ENCODE data around the gene FAT1.

DNA sequence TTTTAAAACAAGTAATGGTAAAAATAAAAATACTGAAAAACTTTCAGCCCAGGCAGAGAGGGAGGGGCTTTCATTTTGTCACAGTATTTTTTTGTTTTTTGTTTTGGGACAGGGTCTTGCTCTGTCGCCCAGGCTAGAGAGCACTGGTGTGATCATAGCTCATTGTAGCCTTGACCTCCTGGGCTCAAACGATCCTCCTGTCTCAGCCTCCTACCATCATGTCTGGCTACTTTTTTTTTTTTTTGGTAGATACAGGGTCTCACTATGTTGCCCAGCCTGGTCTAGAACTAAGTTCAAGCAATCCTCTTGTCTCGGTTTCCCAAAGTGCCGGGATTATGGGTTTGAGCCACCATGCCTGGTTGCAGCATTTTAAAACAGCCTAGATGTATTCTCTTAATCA lies 40.8 kb upstream of the FAT1 start:
- TF ChIP-seq RAD21 (CRISPR knock-in tag; conservative IDR thresholded peaks at IDR 0.05 in 1 of 2, IDR thresholded peaks at IDR 0.05 in 1 of 2): no peak
- TF ChIP-seq, protein P1, sequence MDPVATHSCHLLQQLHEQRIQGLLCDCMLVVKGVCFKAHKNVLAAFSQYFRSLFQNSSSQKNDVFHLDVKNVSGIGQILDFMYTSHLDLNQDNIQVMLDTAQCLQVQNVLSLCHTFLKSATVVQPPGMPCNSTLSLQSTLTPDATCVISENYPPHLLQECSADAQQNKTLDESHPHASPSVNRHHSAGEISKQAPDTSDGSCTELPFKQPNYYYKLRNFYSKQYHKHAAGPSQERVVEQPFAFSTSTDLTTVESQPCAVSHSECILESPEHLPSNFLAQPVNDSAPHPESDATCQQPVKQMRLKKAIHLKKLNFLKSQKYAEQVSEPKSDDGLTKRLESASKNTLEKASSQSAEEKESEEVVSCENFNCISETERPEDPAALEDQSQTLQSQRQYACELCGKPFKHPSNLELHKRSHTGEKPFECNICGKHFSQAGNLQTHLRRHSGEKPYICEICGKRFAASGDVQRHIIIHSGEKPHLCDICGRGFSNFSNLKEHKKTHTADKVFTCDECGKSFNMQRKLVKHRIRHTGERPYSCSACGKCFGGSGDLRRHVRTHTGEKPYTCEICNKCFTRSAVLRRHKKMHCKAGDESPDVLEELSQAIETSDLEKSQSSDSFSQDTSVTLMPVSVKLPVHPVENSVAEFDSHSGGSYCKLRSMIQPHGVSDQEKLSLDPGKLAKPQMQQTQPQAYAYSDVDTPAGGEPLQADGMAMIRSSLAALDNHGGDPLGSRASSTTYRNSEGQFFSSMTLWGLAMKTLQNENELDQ (CRISPR knock-in tag; IDR thresholded peaks at IDR 0.05; ENCODE audit: borderline replicate concordance): no peak
- TF ChIP-seq ZNF696 (CRISPR knock-in tag; conservative IDR thresholded peaks at IDR 0.05): no peak
- no peak for TF ChIP-seq POLR2AphosphoS2 (IDR thresholded peaks at IDR 0.05; ENCODE audit: low read length)
- TF ChIP-seq MTA2 (IDR thresholded peaks at IDR 0.05; ENCODE audit: low read depth): no peak
- no peak for TF ChIP-seq CBFA2T3 (IDR thresholded peaks at IDR 0.05)
- TF ChIP-seq TEAD4 (IDR thresholded peaks at IDR 0.05; ENCODE audit: low read length): no peak
- TF ChIP-seq TEAD4 (CRISPR knock-in tag; IDR thresholded peaks at IDR 0.05; ENCODE audit: borderline replicate concordance): no peak
- TF ChIP-seq ZFX (CRISPR knock-in tag; IDR thresholded peaks at IDR 0.05): no peak
- TF ChIP-seq, protein P2, sequence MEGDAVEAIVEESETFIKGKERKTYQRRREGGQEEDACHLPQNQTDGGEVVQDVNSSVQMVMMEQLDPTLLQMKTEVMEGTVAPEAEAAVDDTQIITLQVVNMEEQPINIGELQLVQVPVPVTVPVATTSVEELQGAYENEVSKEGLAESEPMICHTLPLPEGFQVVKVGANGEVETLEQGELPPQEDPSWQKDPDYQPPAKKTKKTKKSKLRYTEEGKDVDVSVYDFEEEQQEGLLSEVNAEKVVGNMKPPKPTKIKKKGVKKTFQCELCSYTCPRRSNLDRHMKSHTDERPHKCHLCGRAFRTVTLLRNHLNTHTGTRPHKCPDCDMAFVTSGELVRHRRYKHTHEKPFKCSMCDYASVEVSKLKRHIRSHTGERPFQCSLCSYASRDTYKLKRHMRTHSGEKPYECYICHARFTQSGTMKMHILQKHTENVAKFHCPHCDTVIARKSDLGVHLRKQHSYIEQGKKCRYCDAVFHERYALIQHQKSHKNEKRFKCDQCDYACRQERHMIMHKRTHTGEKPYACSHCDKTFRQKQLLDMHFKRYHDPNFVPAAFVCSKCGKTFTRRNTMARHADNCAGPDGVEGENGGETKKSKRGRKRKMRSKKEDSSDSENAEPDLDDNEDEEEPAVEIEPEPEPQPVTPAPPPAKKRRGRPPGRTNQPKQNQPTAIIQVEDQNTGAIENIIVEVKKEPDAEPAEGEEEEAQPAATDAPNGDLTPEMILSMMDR (IDR thresholded peaks at IDR 0.05 in 2 of 3, conservative IDR thresholded peaks at IDR 0.05 in 1 of 3; ENCODE audit: insufficient read depth in 2 of 3, low read depth in 1 of 3, low read length in 3 of 3): no peak
- TF ChIP-seq ZFP36 (IDR thresholded peaks at IDR 0.05; ENCODE audit: low read depth, low read length, partially characterized antibody): no peak
- TF ChIP-seq, protein P3, sequence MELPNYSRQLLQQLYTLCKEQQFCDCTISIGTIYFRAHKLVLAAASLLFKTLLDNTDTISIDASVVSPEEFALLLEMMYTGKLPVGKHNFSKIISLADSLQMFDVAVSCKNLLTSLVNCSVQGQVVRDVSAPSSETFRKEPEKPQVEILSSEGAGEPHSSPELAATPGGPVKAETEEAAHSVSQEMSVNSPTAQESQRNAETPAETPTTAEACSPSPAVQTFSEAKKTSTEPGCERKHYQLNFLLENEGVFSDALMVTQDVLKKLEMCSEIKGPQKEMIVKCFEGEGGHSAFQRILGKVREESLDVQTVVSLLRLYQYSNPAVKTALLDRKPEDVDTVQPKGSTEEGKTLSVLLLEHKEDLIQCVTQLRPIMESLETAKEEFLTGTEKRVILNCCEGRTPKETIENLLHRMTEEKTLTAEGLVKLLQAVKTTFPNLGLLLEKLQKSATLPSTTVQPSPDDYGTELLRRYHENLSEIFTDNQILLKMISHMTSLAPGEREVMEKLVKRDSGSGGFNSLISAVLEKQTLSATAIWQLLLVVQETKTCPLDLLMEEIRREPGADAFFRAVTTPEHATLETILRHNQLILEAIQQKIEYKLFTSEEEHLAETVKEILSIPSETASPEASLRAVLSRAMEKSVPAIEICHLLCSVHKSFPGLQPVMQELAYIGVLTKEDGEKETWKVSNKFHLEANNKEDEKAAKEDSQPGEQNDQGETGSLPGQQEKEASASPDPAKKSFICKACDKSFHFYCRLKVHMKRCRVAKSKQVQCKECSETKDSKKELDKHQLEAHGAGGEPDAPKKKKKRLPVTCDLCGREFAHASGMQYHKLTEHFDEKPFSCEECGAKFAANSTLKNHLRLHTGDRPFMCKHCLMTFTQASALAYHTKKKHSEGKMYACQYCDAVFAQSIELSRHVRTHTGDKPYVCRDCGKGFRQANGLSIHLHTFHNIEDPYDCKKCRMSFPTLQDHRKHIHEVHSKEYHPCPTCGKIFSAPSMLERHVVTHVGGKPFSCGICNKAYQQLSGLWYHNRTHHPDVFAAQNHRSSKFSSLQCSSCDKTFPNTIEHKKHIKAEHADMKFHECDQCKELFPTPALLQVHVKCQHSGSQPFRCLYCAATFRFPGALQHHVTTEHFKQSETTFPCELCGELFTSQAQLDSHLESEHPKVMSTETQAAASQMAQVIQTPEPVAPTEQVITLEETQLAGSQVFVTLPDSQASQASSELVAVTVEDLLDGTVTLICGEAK (IDR thresholded peaks at IDR 0.05): no peak
- TF ChIP-seq, protein P3 (CRISPR knock-in tag; IDR thresholded peaks at IDR 0.05): no peak
- no peak for TF ChIP-seq KHSRP (IDR thresholded peaks at IDR 0.05)
- no peak for TF ChIP-seq HMGN3 (IDR thresholded peaks at IDR 0.05; ENCODE audit: borderline replicate concordance, extremely low read depth, insufficient read length, low read depth, low read length)
- TF ChIP-seq, protein P4, sequence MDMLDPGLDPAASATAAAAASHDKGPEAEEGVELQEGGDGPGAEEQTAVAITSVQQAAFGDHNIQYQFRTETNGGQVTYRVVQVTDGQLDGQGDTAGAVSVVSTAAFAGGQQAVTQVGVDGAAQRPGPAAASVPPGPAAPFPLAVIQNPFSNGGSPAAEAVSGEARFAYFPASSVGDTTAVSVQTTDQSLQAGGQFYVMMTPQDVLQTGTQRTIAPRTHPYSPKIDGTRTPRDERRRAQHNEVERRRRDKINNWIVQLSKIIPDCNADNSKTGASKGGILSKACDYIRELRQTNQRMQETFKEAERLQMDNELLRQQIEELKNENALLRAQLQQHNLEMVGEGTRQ (CRISPR knock-in tag; IDR thresholded peaks at IDR 0.05): no peak
